ENCODE measurements around the gene UTP3. TPM values are rescaled to one million over a fixed set of nuclear protein-coding genes. Genes with fewer than 3 reads are reported as not detected.

UTP3 gene
- total and polyA plus RNA-seq, 2 donors (not counting 3 experiments of a cell fraction or from before 2014, with no cell fraction given): 8.7 to 32.8 TPM

DNA sequence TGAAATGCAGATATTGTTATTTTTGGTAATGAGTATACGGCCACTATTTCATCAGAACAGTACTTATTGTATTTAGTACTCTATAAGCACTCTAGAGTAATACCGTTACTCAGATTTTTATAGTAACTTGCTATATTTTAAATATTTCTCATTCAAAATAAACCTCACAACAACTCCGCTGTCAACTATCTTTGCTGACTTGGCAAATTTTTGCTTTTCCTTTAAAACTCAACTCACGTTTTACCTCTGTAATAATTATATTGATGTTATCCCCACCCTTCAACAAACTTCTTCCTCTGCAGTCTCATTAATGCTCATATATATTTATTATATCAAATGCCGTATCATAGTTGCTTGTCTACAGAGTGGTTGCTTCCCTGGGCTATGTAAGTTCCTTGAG is 31.0 kb upstream of the UTP3 start:
- DNase-seq (ENCODE audit: low read depth, low spot score): no peak
- Histone ChIP-seq H3K79me2 (ENCODE audit: control insufficient read depth, insufficient read depth, low read length) (no peaks in the 10 kb centered on the region), H3K27ac (ENCODE audit: insufficient read depth, low read depth, low read length) (no peak overlapping the region), H3K4me1 (ENCODE audit: control insufficient read depth, extremely low read depth, insufficient read depth, low read length) (no peaks in the 10 kb centered on the region), H3K9me1 (replicated peaks; ENCODE audit: control insufficient read depth, extremely low read depth, insufficient read depth, low read length) (no peaks in the 10 kb centered on the region), H2AFZ (ENCODE audit: low read depth, low read length) (no peak overlapping the region), H3K4me2 (ENCODE audit: insufficient read depth, low read length) (no peak overlapping the region), H3K9ac (replicated peaks; ENCODE audit: extremely low read depth, insufficient read depth, low read length) (no peak overlapping the region), H3K4me3 (replicated peaks in 1 of 3; ENCODE audit: insufficient read depth in 1 of 3, low read depth in 1 of 3, low read length in 3 of 3) (no peak overlapping the region), H3K36me3 (ENCODE audit: control insufficient read depth in 2 of 2, extremely low read depth in 1 of 2, insufficient read depth in 2 of 2, low read length in 2 of 2) (no peaks in the 10 kb centered on the region), H4K20me1 (replicated peaks; ENCODE audit: control insufficient read depth, extremely low read depth, insufficient read depth, low read length) (no peaks in the 10 kb centered on the region), H3K27me3 (ENCODE audit: control insufficient read depth in 2 of 2, insufficient read depth in 2 of 2, low read length in 2 of 2) (peaks cover 0 to 6% of the 10 kb centered on the region in 2 experiments), H3K9me3 (replicated peaks; ENCODE audit: control insufficient read depth, insufficient read depth, low read length) (no peaks in the 10 kb centered on the region)
- TF ChIP-seq, protein P1, sequence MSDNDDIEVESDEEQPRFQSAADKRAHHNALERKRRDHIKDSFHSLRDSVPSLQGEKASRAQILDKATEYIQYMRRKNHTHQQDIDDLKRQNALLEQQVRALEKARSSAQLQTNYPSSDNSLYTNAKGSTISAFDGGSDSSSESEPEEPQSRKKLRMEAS (IDR thresholded peaks at IDR 0.05; ENCODE audit: insufficient read depth, insufficient read length): no peak
- TF ChIP-seq MYC (IDR thresholded peaks at IDR 0.05; ENCODE audit: low read depth, low read length) (no peak), GATA2 (IDR thresholded peaks at IDR 0.05; ENCODE audit: insufficient read depth, insufficient read length, low read depth, low read length) (no peak), POLR2A (IDR thresholded peaks at IDR 0.05; ENCODE audit: low read depth, low read length) (no peak), FOS (IDR thresholded peaks at IDR 0.05; ENCODE audit: borderline replicate concordance, insufficient read depth, low read length) (no peak), CTCF (IDR thresholded peaks at IDR 0.05; ENCODE audit: extremely low read depth in 1 of 2, insufficient read depth in 1 of 2, low read depth in 1 of 2, low read length in 2 of 2) (no peak), POLR2AphosphoS5 (IDR thresholded peaks at IDR 0.05; ENCODE audit: insufficient read depth, low read depth, low read length) (no peak), EZH2 (IDR thresholded peaks at IDR 0.05; ENCODE audit: borderline replicate concordance, low read depth, low read length, severe bottlenecking) (no peak), JUN (IDR thresholded peaks at IDR 0.05; ENCODE audit: borderline replicate concordance, insufficient read depth, insufficient read length, low read depth) (no peak)
- intact Hi-C loops (cut with micrococcal nuclease): loop anchor here (10.0 kb wide), 1 partner anchor 527 kb away; no protein-coding TSS in a partner anchor
- FAIRE-seq: no peak
- ChIA-PET CTCF (interaction anchor here (1.4 to 2.2 kb wide), 3 partner anchors 9 to 1647 kb away, joined by 3 to 9 read pairs (median 4); no protein-coding TSS in a partner anchor), POLR2A (no interaction called here)
- no TSS peak for BruUV-seq (replicated peaks)
- dilution Hi-C loops (cut with MboI; ENCODE audit: extremely low pct_ligation_motif_present, low sequenced_read_pairs): no loop called here

Data from endothelial cell of umbilical vein (primary cell).